Ascending aorta (tissue), 2 donors: ENCODE results near the gene SNAP47. TPM values are rescaled to one million over a fixed set of nuclear protein-coding genes. Genes with fewer than 3 reads are reported as not detected.

Source experiments
- DNase-seq, 2 donors: peaks; one replicate each; pipeline ENCODE4 v3.0.0-alpha.2; 2019; ENCODE audit warnings: low spot score in 2 of 2
- H3K27ac ChIP-seq, 2 donors: fragments of 200-600 bp; sonication (generic); one replicate each; pipeline ENCODE4 v1.5.1; 2016 to 2017; ENCODE audit warnings: mild to moderate bottlenecking in 1 of 2
- H3K27me3 ChIP-seq: fragments of 200-600 bp; sonication (generic); one replicate; pipeline ENCODE4 v1.5.1; 2017
- H3K36me3 ChIP-seq, 2 donors: fragments of 200-600 bp; sonication (generic); one replicate each; pipeline ENCODE4 v1.5.1; 2016
- H3K4me1 ChIP-seq, 2 donors: fragments of 200-600 bp; sonication (generic); one replicate each; pipeline ENCODE4 v1.5.1; 2016 to 2017; ENCODE audit warnings: mild to moderate bottlenecking in 1 of 2
- H3K4me3 ChIP-seq, 2 donors: fragments of 200-600 bp; sonication (generic); one replicate each; pipeline ENCODE4 v1.5.1; 2016 to 2017; ENCODE audit warnings: mild to moderate bottlenecking in 1 of 2
- H3K9me3 ChIP-seq, 2 donors: fragments of 200-600 bp; sonication (generic); one replicate each; pipeline ENCODE4 v1.5.1; 2016
- intact Hi-C: fragments of 100-400 bp; cut with DNase I; formaldehyde crosslinking; loops from one replicate; pipeline ENCODE4 v1.15.1; 2023
- total RNA-seq: library from RNA; depleted of rRNA; stranded (reverse); fragments of >200 nt; gene quantifications from one replicate; pipeline ENCODE4 v1.1.0, GENCODE V29; 2016
- TF ChIP-seq, protein P1 (sequence below), 3 experiments: fragments of 200-600 bp in 2 of 3; fragments of 450-650 bp in 1 of 3; sonication (generic) in 2 of 3; IDR thresholded peaks; one replicate each; pipeline ENCODE4 v1.5.1; 2016 to 2019; ENCODE audit warnings: antibody characterized with exemption in 3 of 3, mild to moderate bottlenecking in 1 of 3, moderate library complexity in 1 of 3

Gene SNAP47
- total RNA-seq, 1 donor from 2014 or later, result 54.0 TPM

DNA sequence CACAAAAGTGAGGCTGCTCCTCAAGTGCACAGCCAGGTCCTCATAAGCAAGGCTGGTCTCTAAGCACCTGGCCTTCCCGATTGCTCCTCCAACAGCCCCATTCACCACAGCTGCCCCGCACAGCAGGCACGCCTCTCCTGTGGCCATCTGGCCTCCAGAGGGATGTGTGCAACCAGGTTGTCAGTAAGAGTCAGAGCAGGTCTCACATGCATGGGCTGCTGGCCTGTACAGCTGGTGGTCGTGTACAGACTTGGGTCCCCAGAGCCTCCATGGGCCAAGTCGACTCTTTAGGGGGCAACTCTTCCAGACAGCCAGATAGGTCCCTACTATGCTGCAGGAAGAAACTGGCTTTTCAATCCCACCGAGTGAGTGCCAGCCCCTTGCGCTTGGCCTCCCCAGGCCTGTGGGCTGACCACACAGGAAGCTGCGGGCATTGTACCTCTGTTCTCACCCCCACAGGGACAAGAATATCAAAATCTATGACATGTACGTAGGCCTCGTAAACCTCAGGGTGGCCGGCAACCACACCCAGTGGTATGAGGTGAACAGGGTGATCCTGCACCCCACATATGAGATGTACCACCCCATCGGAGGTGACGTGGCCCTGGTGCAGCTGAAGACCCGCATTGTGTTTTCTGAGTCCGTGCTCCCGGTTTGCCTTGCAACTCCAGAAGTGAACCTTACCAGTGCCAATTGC, 81.7 kb downstream of the SNAP47 start:
- no peak overlapping the region for H3K4me3 ChIP-seq
- H3K27ac ChIP-seq, result no peak overlapping the region
- no peaks in the 10 kb centered on the region for H3K36me3 ChIP-seq
- H3K4me1 ChIP-seq, result no peaks in the 10 kb centered on the region
- TF ChIP-seq, protein P1, sequence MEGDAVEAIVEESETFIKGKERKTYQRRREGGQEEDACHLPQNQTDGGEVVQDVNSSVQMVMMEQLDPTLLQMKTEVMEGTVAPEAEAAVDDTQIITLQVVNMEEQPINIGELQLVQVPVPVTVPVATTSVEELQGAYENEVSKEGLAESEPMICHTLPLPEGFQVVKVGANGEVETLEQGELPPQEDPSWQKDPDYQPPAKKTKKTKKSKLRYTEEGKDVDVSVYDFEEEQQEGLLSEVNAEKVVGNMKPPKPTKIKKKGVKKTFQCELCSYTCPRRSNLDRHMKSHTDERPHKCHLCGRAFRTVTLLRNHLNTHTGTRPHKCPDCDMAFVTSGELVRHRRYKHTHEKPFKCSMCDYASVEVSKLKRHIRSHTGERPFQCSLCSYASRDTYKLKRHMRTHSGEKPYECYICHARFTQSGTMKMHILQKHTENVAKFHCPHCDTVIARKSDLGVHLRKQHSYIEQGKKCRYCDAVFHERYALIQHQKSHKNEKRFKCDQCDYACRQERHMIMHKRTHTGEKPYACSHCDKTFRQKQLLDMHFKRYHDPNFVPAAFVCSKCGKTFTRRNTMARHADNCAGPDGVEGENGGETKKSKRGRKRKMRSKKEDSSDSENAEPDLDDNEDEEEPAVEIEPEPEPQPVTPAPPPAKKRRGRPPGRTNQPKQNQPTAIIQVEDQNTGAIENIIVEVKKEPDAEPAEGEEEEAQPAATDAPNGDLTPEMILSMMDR (IDR thresholded peaks at IDR 0.05), result no peak
- peaks cover 0 to 10% of the 10 kb centered on the region in 2 donors for H3K9me3 ChIP-seq
- H3K27me3 ChIP-seq, result no peaks in the 10 kb centered on the region
- DNase-seq, result no peak
- intact Hi-C loops, result no loop called here

DNA sequence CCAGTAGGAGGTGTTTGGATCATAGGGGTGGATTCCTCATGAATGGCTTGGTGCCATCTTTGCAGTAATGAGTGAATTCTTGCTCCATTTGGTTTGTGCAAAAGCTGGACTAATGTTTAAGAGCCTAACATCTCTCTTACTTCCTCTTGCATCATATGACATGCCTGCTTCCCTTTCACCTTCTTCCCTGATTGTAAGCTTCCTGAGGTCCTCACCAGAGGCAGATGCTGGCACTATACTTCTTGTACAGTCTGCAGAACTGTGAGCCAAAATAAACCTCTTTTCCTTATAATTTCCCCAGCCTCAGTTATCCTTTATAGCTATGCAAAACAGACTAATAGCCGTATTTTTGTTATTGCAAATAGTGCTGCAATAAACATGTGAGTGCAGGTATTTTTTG, 88.3 kb downstream of the SNAP47 start:
- H3K4me3 ChIP-seq, result no peak overlapping the region
- no peak for DNase-seq
- H3K27me3 ChIP-seq, result no peaks in the 10 kb centered on the region
- TF ChIP-seq, protein P1 (IDR thresholded peaks at IDR 0.05), result no peak
- no peak overlapping the region for H3K27ac ChIP-seq
- intact Hi-C loops, result no loop called here
- H3K4me1 ChIP-seq, result no peaks in the 10 kb centered on the region
- H3K36me3 ChIP-seq, result no peaks in the 10 kb centered on the region
- peaks cover 0 to 9% of the 10 kb centered on the region in 2 donors for H3K9me3 ChIP-seq

DNA sequence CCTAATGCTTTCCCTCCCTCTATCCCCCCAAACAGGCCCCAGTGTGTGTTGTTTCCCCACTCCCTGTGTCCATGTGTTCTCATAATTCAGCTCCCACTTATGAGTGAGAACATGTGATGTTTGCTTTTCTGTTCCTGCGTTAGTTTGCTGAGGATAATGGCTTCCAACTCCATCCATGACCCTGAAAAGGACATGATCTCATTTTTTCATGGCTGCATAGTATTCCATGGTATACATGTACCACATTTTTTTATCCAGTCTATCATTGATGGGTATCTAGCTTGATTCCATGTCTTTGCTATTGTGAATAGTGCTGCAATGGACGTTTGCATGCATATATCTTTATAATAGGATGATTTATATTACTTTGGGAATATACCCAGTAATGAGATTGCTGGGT, 89.0 kb downstream of the SNAP47 start:
- Histone ChIP-seq H3K4me1 (no peaks in the 10 kb centered on the region), H3K9me3 (peaks cover 0 to 14% of the 10 kb centered on the region in 2 donors), H3K27ac (no peak overlapping the region), H3K4me3 (no peak overlapping the region), H3K36me3 (no peaks in the 10 kb centered on the region), H3K27me3 (no peaks in the 10 kb centered on the region)
- TF ChIP-seq, protein P1 (IDR thresholded peaks at IDR 0.05), result no peak
- intact Hi-C loops, result no loop called here
- DNase-seq, result no peak

DNA sequence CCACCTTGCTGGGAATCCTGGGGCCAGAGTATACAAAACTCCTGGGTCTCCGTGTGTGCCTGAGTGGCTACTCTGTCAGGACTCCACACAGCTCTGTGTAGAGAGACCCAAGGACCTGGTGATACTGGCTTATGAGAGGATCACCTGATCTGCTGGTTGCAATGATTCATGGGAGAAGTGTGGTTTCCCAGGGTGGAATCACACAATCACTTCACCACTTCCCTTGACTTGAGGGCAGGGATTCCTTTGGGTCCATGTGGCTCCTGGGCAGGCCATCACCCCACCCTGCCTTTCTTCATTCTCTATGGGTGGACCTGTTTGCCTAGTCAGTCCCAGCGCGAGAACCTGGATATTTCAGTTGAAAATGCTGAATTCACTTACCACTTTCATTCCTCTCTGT, 93.6 kb downstream of the SNAP47 start:
- no peak for DNase-seq

More for the DNA sequence above, 93.6 kb downstream of the SNAP47 start:
- no peaks in the 10 kb centered on the region for H3K4me1 ChIP-seq
- intact Hi-C loops, result no loop called here
- no peaks in the 10 kb centered on the region for H3K27me3 ChIP-seq
- H3K4me3 ChIP-seq, result no peak overlapping the region
- H3K36me3 ChIP-seq, result no peaks in the 10 kb centered on the region
- TF ChIP-seq, protein P1 (IDR thresholded peaks at IDR 0.05), result no peak
- H3K9me3 ChIP-seq, result peaks cover 0 to 6% of the 10 kb centered on the region in 2 donors
- H3K27ac ChIP-seq, result no peak overlapping the region

Other genes starting within 250 kb of the SNAP47 start
- gene ZNF678, start 171.9 kb upstream of the SNAP47 start, total RNA-seq, result 0.75 TPM
- gene JMJD4, start 133 bp upstream of the SNAP47 start, total RNA-seq, result 10.6 TPM
- gene PRSS38, start 80.2 kb downstream of the SNAP47 start, total RNA-seq, result not detected
- gene WNT9A, start 212.5 kb downstream of the SNAP47 start, total RNA-seq, result 0.96 TPM